Frontal cortex (tissue), 4 donors: Measurements from ENCODE around the gene KRI1. TPM values are rescaled to one million over a fixed set of nuclear protein-coding genes. Genes with fewer than 3 reads are reported as not detected.
"Not testable (repeated sequence)": the region's sequence is repeated elsewhere in the genome, so short reads cannot be mapped to it uniquely, and the experiment has no call there.

Experiments
- DNase-seq, 2 donors: peaks; one replicate each; pipeline ENCODE4 v3.0.0; 2012; ENCODE audit warnings: low spot score in 2 of 2
- FAIRE-seq: peaks from 2 replicates; lab custom pipeline; 2012; peaks lifted over from hg19 to GRCh38; lab: Jason Lieb, UNC
- total RNA-seq: library from RNA; depleted of rRNA; stranded (reverse); fragments of >200 nt; gene quantifications from one replicate; pipeline ENCODE4 v1.2.3, GENCODE V29; 2014
- donor health status: control.
- donor health status: control.
- donor health status: control.

The KRI1 gene
- total RNA-seq, 1 donor from 2014 or later, result 2.0 TPM

DNA sequence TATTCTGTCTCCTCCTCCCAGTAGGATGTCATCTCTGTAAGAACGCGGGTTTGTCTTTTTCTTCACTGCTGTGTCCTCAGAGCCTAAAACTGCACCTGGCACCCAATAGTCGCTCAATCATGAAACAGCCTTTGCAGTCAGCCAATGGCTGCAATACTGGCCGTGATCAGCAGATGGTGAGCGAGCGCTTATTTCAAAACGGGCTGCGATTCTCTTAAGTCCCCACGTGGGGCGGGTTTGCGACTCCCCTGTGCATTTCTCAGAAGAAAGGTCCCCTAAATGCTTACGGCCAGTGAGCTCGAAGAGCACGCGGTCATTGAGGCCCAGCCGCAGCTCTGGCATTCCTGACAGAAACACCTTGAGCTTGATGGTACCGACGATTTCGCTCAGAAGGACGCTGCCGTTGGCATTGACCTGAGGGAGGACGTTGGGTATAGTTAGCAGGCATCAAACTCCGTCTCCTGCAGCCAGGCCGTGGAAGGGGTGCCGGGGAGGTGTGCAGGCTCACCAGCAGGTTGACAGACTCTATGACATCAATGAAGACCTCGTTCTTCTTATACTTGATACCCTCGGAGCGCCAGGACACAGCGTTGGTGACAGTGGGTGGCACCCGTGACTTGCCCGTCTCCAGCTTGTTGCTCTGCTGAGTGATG, 15.3 kb upstream of the KRI1 start:
- FAIRE-seq (no peak), DNase-seq (peak; percentile 68 to 85)

DNA sequence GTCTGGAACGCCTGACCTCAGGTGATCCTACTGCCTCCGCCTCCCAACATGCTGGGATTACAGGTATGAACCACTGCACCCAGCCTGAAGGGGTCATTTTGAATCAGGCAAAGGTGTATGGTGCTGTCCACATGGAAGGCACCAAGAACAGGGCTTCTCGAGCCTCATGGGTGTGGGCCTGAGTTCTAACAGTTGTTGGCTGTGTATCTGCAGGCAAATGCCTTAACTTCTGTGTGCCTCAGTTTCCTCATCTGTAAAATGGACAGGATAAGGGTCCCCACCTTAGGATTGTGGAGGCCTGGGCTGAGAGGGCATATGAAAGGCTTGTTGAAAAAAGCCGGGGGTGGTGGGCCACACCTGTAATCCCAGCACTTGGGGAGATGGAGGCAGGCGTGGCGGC, 12.1 kb upstream of the KRI1 start:
- DNase-seq, result no peak

GRCh38 chr19:10575011-10575716, 9.4 kb upstream of the KRI1 start:
- FAIRE-seq, result no peak
- no peak for DNase-seq

More for the DNA sequence above, 12.1 kb upstream of the KRI1 start:
- no peak for FAIRE-seq

GRCh38 chr19:10574462-10574861, 8.7 kb upstream of the KRI1 start:
- DNase-seq (no peak), FAIRE-seq (no peak)

GRCh38 chr19:10573793-10574192, 8.0 kb upstream of the KRI1 start:
- FAIRE-seq, result not testable (repeated sequence)

DNA sequence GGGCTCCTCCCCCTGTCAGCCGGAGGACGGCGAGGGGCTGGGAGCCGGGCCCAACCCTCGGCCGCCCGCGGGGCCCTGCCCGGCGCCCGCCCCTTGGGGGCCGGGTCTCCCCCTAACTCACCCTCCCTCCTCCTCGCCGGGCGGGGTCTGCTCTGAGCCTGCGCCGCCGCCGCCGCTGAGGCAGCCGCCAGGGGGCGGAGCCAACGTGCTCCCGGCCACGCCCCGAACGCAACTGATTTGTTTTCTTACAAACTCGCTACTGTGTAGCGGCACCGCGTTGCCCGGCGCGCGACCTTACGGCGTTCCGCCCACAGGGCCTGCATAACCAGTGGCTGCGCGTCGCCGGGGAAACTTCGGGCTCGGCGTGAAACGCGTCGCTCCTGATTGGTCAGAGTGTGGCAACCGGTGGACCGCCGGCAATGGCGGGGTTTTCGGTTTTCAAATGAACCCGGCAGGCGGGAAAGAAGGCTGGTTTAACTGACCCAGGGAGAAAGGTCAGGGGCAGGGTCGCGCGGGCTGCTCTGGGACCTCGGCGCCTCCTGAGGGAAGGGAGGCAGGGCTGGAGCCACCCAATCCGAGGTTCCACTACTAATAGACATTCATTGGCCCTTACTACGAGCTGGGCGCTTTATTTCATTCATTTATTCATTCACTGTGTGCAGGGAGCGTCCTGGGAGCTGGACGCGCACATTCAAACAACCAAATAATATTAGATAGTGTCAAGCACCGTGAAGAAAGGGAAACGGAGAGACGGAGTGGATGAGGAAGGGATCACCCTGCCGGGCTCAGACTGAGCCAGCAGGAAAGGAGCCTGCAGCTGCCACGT, 3.2 kb upstream of the KRI1 start, which contains the start of gene CDKN2D:
TSS of gene CDKN2D (minus strand) at position 154 of the 826 bp plus-strand sequence. CDS start 326 bp downstream, outside the sequence.
- DNase-seq (peak; percentile 91 to 94), FAIRE-seq (peak; percentile 82)

More at GRCh38 chr19:10573793-10574192, 8.0 kb upstream of the KRI1 start:
- DNase-seq, result not testable (repeated sequence)

DNA sequence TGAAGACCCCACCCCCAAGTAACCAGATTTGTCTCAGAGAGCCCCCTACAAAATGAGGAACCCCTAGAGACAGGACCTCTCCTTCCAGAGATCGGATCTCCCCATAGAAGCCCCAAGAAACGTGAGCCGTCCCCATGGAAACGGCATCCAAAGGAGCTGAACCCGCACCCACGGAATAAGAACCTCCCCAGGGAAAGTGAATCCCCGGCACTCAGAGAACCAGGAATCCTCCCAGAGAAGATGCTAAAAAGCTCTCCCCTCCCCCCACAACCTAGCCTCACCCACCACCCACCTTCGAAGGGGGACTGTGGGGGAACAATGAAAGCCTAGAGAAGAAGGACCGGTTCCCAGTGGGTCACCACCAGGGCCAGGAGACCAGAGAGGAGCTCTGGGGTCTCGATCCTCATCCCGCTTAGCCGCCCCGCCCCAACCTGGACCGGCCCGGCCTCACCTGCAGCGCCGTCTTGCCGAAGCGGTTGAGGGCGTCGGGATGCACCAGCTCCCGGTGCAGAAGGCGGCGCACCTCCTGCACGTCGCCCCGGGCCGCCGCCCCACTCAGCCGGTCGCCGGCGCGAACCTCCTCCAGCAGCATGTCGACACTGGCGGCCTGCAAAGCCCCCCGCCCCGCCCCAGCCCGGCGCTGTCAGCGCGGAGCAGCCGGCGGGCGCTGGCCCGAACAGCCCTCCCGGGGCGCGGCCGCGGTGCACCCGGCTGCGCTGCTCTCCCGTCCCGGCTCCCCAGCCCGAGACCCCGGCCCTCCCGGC, 2.4 kb upstream of the KRI1 start:
- FAIRE-seq, result no peak
- DNase-seq, result peak in 1 of 2 donors; percentile 13

- FAIRE-seq, result no peak
- peak in 1 of 2 donors; percentile 8 for DNase-seq
Observed at GRCh38 chr19:10567656-10568055, 1.8 kb upstream of the KRI1 start.

GRCh38 chr19:10566658-10567410, 1.0 kb upstream of the KRI1 start:
- FAIRE-seq (no peak), DNase-seq (peak in 1 of 2 donors; percentile 16)

DNA sequence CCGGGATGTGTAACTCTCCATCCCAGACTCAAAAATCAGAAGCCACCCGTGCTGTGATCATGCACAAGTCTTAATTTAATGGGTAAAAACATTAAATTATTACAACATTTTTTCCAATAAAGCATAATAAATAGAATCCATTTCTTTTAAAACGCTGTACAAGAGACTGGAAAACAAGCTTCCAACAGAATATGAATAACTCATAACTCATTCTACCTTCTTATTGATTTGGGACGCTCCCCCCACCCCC, 523 bp upstream of the KRI1 start:
- no peak for FAIRE-seq
- no peak for DNase-seq

GRCh38 chr19:10565028-10565566, 713 bp downstream of the KRI1 start:
- FAIRE-seq, result no peak
- peak; percentile 55 to 69 for DNase-seq

GRCh38 chr19:10562609-10563008, 3.2 kb downstream of the KRI1 start:
- no peak for FAIRE-seq
- DNase-seq, result no peak

- FAIRE-seq, result no peak
- no peak for DNase-seq
Observed at GRCh38 chr19:10560154-10560553, 5.7 kb downstream of the KRI1 start.

- DNase-seq, result peak in 1 of 2 donors; percentile 13
- FAIRE-seq, result no peak
Observed at GRCh38 chr19:10557603-10558197, 8.1 kb downstream of the KRI1 start.

DNA sequence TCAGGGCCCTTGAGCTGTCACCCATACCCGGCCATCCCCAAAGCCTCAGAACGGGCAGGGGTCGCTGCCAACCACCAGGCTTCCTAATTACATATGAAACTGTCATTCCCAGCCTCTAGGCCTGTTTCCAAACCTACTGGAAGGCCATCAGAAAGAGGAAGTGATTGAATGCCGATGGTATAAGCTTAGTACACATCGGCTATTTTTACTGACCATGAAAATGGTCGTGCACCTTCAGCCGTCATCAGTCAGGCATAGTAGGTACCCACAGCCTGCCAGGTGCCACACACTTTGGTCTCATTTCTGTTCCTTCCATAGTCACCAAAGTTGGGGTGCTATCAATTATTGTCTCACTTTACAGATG, 10.2 kb downstream of the KRI1 start:
- FAIRE-seq (no peak), DNase-seq (peak in 1 of 2 donors; percentile 33)

DNA sequence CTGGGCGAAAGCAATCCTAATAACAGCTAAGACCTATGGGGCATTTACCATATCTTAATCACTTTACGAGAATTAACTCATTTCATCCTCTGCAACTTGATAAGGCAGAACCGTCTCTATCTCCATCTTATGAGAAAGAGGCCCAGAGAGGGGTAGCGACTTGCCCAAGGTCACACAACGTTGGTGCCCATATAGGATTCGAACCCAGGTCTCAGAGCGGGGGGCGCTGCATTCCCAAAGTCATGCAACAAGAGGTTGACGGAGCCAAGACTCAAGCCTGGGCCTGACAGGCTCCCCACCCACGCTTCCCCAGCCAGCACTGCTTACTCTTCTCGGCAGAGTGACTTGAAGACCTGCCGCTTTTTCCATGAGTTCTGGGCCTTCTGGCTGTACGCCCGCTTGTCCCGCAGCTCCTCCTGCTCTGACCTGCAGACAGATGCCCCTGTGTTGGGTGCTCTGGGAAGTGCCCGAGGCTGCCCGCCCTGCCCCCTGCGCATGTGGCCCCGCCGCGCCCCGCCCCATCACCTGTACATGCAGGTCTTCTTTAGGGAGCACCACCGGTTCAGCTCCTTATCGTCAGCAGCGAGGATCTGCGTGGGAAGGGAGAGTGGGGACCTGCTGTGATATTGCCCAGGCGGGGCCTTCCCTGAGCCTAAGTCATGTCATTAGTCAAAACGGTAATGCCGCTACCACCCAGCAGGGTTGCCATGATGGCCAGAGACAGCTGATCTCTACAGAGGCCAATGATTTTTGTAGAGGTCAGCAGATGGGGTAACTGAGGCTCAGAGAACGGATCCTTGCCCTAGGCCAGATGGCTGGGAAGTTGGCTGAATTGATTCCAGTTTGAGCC, 10.8 kb downstream of the KRI1 start:
- DNase-seq (peak in 1 of 2 donors; percentile 38), FAIRE-seq (no peak)

GRCh38 chr19:10553943-10554381, 11.8 kb downstream of the KRI1 start:
- DNase-seq (peak in 1 of 2 donors; percentile 34), FAIRE-seq (no peak)
